GM21360 (cell line): ENCODE results near the gene HIF3A.
"Not testable (repeated sequence)": the region's sequence is repeated elsewhere in the genome, so short reads cannot be mapped to it uniquely, and the experiment has no call there.

Experiments used
- ATAC-seq: cut with Tn5 transposase; IDR thresholded peaks from one replicate; pipeline ENCODE4 v1.9.1; 2021; ENCODE audit warnings: mild to moderate bottlenecking, moderate library complexity; ENCODE audit not compliant: unreplicated experiment

HIF3A gene

DNA sequence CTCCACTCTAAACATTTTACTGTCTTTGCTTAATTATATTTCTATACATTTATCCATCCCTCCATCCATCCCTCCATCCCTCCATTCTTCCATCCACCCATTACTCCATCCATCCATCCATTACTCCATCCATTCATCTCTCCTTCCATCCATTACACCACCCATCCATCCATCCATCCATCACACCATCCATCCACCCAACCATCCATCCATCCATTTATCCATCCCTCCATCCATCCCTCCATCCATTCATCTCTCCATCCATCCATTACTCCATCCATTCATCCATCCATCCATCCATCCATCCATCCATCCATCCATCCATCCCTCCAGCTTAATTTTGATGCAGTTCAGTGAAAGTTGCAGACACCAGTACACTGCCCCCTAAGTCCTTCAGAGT lies 5.0 kb upstream of the HIF3A start:
- no peak for ATAC-seq

DNA sequence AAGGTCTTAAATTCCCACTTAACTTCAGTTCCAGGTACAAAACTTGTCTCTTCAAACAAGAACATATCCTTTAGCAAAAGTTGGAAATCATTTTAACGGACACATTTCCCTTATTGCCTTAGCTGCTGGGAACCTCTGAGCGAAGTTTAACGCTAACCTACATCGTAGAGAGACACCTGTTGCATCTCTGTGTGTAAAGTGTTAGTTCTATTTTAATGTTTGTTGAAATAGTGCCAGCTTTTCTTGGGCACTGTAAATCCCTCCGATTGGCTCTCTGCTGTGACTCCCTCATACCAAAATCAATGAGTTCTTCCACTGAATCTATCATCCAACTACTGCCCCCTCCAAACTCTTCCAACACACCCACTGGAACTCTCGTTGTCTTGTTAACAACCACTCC lies 2.3 kb upstream of the HIF3A start:
- ATAC-seq = no peak

DNA sequence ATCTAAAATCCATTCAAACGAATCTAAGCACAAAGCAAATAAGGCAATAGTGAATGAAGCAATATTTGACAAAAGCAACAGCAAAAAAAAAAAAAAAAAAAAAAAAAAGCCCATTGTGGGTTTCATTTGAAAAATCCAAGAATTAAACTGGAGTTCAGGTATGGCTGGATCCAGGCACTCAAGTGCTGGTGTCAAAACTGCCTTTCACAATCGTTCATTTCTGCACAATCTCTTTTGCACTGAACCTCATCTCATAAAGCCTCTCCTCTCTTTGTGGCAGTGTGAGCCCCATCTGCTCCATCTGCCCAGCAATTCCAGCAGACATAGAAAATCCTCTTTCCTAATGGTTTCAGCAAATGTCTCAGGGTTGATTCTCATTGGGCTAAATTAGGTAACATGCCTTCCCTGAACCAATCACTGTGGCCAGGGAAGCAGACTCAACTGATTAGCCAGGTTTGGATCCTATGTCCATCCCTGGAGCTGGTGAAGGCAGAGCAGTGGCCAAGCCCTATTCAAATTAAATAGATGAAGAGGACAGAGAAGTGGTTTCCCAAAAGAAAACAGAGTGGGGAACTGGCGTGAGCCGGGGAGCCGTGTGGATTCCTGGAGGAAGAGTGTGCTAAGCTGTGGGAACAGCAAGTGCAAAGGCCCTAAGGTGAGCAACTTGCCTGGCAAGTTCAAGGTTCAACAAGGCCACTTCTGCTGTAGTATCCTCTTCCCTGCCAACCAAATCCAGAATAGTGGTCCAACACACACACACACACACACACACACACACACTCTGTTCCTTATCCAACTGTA lies 1.2 kb upstream of the HIF3A start:
- ATAC-seq = no peak

- ATAC-seq = no peak
Observed at GRCh38 chr19:46296202-46296480, 701 bp upstream of the HIF3A start.

- ATAC-seq = no peak
Observed at GRCh38 chr19:46297700-46298478, 1.0 kb downstream of the HIF3A start.

DNA sequence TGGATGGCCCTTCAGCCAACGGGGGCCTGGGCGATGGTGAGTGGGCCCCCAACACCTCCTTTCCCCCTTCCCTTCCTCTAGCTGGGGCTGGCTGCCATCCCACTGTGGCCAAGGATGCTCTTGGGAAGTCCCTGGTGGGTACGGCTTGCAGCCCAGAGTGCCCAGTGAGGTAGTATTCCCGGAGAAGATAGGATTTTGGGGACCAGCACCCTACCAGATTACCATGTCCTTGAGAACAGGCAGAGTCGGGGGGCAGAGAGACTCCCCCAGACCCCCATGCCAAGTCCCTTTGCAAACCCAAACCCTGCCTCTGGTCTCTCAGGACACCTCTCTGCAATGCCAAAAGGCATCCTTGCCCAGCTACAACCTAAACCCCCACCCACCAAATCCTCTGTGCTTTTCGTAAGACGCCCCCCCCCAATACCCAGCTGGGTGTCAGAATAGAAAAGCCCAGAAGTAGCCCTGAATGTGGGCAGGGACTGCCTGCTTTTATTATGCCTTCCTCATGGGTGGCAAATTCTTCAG lies 1.7 kb downstream of the HIF3A start:
- ATAC-seq = no peak

DNA sequence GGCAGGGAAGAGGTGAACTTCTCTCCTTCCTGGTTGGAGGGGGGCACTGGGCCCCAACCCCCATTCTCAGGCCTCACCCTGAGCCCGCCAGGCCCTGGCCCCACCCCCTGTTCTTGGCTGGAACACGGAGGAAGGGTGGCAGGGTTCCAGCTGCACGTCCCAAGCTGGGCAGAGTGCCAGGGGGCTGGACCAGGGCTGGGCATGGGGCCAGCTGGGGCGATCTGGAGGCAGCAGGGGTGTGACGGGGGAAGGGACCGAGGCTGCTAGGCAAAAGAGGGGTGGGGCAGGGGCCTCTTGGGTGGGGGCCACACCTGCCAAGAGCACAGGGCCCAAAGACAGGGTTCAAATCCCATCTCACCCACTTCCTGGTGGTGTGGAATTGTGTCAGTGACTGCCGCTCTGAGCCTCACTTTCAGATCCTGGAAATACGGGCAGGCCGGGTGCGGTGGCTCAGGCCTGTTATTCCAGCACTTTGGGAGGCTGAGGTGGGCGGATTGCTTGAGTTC lies 2.2 kb downstream of the HIF3A start:
- ATAC-seq = no peak

GRCh38 chr19:46299695-46300094 lies 2.9 kb downstream of the HIF3A start:
- no peak for ATAC-seq

- ATAC-seq = no peak
Observed at GRCh38 chr19:46303322-46303690, 6.5 kb downstream of the HIF3A start.

DNA sequence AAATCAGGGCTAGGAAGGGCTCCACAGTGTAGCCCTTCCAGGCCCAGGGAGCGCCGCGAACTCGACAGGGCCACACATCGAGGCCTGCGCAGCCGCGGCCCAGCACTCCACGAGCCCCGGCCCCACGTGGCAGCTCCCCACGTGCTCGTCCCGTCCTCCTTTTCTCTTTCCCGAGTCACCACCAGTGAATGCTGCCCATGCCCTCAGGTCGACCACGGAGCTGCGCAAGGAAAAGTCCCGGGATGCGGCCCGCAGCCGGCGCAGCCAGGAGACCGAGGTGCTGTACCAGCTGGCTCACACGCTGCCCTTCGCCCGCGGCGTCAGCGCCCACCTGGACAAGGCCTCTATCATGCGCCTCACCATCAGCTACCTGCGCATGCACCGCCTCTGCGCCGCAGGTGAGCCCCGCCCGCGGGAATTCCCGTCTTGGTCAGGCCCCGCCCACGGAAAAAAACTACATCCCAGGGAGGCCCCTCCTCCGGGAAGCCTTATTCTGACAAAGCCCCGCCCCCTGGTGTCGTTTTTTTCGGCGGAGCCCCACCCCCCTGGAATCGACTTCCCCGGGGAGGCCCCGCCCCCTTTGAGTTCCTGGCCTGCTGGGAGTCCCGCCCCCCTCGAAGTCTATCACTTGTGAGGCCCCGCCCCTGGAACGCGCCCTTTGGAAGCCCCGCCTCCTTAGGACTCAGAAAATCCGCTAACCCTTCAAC lies 7.0 kb downstream of the HIF3A start:
- no peak for ATAC-seq

GRCh38 chr19:46306501-46306900 lies 9.7 kb downstream of the HIF3A start:
- ATAC-seq = no peak

DNA sequence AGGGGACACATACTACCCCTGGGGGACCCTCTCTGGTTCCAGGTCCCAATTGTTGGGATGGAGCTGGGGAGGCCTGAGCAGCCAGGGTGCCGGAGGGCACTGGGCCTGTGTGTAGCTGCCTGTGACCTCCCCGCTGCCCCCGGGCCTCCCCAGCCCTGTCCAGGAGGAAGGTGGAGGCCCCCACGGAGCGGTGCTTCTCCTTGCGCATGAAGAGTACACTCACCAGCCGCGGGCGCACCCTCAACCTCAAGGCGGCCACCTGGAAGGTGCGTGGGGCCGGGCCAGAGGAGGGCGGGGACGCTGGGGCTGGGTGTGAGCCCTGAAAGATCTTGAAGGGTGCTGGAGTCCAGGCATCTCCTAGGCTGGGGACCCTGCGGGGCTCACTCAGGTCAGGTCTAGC lies 11.7 kb downstream of the HIF3A start:
- no peak for ATAC-seq

DNA sequence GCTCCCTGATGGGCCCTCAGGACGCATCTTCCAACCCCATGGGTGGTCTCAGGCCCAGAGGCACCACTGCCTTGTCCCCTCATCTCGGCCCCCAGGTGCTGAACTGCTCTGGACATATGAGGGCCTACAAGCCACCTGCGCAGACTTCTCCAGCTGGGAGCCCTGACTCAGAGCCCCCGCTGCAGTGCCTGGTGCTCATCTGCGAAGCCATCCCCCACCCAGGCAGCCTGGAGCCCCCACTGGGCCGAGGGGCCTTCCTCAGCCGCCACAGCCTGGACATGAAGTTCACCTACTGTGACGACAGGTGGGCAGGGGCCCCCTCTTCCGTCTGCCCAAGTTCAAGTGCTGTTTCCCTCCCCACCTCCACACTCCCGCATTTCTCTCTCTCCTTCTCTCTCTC lies 12.2 kb downstream of the HIF3A start:
- no peak for ATAC-seq

DNA sequence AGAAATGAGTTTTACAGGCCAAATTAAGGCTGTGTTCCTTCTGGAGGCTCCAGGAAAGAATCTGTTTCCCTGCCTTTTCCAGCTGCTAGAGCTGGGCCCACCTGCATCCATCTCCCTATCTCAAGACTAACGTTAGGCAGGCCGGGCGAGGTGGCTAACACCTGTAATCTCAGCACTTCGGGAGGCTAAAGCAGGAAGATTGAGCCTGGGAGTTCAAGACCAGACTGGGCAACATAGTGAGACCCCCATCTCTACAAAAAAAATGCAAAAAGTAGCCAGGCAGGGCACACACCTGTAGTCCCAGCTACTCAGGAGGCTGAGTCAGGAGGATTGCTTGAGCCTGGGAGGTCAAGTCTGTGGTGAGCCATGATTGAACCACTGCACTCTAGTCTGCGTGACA lies 14.6 kb downstream of the HIF3A start:
- no peak for ATAC-seq

DNA sequence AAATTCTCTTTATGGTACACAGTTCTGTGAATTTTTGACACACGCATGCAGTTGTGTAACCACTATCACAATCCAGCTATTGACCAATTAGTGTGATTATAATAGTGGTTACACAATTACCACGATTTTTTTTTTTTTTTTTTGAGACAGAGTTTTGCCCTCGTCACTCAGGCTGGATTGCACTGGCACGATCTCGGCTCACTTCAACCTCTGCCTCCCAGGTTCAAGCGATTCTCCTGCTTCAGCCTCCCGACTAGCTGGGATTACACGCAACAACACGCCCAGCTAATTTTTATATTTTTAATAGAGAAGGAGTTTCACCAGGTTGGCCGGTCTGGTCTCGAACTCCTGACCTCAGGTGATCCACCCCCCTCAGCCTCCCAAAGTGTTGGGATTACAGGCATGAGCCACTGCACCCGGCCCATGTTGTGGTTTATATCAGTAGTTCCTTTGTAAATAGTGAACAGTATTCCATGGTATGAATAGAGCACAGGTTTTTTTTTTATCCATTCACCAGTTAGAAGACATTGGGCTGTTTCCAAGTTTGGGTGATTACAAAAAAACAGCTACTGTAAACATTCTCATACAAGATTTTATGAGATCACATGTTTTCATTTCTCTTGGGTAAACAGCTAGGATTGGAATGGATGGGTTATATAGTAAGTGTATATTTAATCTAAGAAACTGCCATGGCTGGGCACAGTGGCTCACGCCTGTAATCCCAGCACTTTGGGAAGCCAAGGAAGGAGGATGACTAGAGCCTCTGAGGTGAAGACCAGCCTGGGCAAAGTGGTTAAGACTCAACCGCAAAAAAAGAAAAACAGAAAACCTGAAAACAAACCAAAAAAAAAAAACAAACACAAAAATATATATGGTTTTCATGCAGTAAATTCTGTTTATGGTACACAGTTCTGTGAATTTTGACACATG lies 17.0 kb downstream of the HIF3A start:
- ATAC-seq = not testable (repeated sequence)

DNA sequence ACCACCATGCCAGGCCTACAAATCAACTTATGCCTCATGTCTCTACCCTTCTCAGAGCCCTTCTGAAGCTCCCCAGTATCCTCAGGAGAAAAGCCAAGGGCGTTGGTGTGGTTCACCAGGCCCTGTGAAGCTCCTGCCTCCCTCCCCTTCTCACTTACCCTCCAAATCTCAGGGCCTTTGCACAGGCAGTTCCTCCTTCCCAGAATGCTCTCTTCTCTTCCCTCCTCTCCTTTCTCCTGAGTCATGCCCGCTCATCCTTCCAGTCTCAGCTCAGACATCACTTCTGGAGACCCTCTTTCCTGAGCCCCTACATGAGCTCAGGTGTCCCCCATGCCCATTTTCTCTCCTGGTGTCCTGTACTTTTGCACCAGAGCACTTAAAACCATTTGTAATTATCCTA lies 20.5 kb downstream of the HIF3A start:
- ATAC-seq = no peak

GRCh38 chr19:46319613-46320012 lies 22.8 kb downstream of the HIF3A start:
- no peak for ATAC-seq

DNA sequence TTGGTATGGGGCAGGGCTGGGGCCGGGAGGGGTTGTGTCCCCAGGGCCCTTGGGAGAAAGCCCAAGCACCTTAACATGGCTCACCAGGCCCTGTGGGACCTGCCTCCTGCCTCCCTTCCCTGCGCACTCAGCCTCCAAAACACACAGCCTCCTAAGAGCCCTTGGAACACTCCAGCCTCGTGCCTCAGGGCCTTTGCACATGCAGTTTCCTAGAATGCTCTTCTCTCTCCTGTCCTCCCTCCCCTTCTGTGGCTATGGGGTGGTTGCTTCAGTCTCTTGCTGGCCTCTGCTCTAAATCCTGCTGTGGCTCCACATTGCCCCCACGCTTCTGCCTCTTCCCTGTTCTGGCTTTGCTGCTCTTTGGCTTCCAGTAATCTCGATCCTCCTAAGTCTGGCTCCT lies 23.7 kb downstream of the HIF3A start:
- ATAC-seq = no peak

DNA sequence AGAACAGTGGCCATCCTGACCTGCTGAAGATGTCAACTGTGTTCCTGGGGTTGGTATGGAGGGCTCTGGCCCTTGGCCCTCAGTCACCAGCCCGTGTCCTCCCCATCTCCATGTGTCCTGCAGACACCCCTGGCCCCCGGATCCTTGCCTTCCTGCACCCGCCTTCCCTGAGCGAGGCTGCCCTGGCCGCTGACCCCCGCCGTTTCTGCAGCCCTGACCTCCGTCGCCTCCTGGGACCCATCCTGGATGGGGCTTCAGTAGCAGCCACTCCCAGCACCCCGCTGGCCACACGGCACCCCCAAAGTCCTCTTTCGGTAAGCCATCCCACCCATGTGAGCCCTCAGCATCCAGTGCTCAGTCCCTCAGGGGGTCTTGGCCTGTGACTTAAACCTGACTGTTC lies 24.8 kb downstream of the HIF3A start:
- no peak for ATAC-seq

DNA sequence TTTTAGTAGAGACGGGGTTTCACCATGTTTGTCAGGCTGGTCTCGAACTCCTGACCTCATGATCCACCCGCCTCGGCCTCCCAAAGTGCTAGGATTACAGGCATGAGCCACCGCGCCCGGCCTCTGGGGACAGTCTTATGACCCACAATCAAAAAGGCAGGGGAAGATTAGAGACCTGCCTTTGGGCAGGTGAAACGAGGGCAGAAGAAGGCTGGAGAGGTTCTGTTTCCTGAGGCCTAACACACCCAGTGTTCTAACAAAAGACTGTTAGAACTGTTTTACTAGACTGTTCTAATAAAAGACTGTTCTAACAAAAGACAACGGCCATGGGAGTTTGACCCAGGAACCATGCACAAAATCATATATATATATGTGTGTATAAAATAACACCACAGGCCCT lies 26.4 kb downstream of the HIF3A start:
- not testable (repeated sequence) for ATAC-seq

DNA sequence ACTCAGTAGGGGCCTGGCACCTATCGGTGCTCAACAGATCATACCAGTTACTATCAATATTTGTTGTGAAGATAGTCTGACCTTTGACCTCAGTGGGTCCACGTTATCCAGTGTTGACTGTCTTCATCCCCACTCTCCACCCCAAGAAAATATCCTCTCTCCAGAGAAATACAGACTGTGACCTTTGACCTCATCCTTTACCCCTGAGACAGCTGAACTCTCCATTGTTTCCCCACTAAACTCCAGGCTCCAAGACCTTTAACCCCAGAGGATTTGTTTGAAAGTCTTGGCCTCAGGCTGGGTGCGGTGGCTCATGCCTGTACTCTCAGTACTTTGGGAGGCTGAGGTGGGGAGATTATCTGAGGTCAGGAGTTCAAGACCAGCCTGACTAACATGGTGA lies 27.4 kb downstream of the HIF3A start:
- no peak for ATAC-seq
